GM19455 (cell line): ENCODE results near the gene IL10RB.
"Not testable (repeated sequence)": the region's sequence is repeated elsewhere in the genome, so short reads cannot be mapped to it uniquely, and the experiment has no call there.

Experiments
- ATAC-seq: cut with Tn5 transposase; IDR thresholded peaks from one replicate; pipeline ENCODE4 v1.9.1; 2021; ENCODE audit not compliant: unreplicated experiment

Gene IL10RB

DNA sequence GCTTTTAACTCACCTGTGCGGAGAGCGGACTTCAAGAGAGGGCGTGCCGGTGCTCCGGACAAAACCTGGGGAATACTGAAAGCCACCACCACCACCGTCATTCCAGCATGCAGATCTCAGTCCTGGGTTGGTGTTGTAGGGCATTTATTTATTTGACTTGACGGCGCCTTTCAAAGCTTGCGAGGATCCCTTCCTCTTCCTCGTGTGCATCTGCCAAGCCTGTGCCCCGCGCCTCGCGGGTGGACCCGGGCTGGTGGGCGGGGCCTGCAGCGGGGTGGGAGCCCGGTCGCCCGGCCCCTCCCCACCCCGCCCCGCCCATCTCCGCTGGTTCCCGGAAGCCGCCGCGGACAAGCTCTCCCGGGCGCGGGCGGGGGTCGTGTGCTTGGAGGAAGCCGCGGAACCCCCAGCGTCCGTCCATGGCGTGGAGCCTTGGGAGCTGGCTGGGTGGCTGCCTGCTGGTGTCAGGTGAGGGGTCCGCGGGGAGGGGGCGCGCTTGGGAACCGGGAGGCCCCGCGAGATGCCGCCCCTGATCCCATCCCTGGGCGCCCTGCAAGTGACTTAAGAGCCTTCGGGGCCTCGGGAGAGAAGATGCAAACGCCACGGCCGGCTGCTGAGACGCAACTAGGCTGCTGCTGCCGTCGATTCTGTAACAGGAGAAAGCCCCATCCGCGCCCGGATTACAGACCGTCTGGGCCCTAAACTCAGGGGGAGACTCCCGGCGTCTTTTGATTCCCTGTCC lies at the start of gene IL10RB:
TSS of gene IL10RB (plus strand) at position 318 of the 739 bp plus-strand sequence. CDS start at position 417, 99 bp downstream.
- peak; percentile 43 for ATAC-seq

DNA sequence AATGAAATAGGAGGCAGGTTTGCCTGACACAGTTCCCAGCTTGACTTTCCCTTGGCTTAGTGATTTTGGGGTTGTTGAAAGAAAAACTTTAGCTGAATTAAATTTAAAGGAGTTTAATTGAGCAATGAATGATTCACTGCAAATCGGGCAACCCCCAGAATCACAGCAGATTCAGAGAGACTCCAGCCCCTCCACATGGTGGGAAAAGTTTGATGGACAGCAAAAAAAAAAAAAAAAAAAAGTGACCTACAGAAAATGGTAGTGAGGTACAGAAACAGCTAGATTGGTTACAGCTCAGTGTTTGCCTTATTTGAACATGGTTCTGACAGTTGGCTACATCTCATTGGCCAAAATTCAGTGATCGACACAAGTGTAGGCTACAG lies 49.0 kb upstream of the IL10RB start:
- no peak for ATAC-seq

DNA sequence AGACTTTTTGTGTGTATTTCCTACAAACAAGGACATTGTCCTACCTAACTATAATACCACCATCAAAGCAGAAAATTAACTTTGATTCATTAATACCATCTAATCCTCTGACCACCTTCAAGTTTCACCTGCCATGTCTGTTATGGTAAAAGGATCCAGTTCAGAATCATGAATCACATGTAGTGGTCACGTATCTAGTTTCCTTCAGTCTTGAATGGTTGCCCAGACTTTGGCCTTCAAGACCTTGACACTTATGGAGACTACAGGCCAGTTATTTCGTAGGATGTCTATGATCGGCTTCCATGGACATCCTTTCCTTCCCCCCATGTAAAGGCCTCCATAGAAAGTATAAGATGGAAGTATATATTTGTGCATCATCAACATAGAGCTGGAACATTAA lies 46.9 kb upstream of the IL10RB start:
- ATAC-seq: no peak

DNA sequence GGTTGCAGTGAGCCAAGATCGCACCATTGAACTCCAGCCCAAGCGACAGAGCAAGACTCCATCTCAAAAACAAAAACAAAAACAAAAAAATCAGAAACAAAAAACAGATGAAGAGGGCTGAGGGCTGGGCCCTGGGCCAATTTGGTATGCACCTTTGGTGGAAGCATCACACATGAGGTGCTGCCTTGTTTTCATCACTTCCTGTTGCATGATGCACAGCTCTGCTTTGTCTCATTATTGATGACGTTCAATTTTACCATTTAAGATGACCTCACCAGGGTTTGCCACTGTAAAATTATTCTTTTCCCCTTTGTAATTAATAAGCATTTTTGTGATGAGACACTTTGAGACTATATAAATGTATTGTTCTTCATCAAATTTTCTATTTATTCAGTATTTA lies 46.2 kb upstream of the IL10RB start:
- ATAC-seq: no peak

DNA sequence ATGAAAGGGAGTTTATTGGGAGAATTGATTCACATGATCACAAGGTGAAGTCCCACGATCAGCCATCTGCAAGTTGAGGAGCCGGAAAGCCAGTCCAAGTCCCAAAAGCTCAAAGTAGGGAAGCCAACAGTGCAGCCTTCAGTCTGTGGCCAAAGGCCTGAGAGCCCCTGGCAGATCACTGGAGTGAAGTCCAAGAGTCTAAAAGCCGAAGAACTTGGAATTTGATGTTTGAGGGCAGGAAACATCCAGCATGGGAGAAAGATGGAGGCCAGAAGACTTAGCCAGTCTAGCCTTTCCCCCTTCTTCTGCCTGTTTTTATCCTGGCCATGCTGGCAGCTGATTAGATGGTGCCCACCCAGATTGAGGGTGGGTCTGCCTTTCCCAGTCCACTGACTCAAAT lies 40.8 kb upstream of the IL10RB start:
- ATAC-seq: not testable (repeated sequence)

DNA sequence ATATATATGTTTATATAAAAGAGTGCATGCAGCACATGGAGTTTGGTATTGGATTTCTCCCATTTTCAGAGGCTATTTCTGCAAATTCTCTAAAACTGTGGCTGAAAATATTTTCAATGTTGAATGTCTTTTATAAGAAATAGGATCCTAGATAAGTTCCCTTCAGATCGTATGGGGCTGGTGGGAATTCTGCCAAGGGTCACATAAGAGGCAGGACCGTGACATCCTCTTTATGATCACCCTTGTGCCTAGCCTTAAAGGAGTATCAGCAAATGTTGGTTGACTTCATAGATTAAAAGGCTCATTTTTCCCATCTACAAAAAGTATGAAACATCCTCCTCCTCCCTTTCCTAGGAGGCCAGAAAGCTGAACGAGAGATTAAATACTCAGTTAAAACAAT lies 37.7 kb upstream of the IL10RB start:
- no peak for ATAC-seq

DNA sequence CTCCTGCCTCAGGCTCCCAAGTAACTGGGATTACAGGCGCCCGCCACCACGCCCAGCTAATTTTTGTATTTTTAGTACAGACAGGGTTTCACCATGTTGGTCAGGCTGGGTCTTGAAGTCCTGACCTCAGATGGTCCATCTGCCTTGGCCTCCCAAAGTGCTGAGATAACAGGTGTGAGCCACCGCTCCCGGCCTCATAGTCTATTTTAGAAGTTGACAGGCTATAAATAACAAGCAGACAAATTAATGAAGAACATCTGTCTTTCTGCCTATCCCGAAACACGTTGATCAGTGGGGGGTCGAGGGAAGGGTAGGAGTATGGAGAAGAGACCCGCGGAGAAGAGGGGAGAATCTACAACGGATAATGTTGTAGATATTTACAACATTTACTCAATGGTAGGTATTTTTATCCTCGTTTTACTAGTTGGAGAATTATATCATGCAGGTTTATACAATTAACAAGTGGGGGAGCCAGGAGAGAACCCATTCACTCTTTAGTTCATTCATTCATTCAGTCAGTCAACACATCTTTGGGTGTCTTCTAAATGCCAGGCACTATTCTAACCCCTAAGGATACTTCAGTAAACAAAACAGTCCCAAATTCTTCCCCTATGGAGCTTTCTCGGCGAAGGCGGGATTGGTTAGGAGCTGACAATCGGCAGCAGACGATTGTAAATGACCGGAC lies 36.9 kb upstream of the IL10RB start:
- ATAC-seq: peak; percentile 10

DNA sequence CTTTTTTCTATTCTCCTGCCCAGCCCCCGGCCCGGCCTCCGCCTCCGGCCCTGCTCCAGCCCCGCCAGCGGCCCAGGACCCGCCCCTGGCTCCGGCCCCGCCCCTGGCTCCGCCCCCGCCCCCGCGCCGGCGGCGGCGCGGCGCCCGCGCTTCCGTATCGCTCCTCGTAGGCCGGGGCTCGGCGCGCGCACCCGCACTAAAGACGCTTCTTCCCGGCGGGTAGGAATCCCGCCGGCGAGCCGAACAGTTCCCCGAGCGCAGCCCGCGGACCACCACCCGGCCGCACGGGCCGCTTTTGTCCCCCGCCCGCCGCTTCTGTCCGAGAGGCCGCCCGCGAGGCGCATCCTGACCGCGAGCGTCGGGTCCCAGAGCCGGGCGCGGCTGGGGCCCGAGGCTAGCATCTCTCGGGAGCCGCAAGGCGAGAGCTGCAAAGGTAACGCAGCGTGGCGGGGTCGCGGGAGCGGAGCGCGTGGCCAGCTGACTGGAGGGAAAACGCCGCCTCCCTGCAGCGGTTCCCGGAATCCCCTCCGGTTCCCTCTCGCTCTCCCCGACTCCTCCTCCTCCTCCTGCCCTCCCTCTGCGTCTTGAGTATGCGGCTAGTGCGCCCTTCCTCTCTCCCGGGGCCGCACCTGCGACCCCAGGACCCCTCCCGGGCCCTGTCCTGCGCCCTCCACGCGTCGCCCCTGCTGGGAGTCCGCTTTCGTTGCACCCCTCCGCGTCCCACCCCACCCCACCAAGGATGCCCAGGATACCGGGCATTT lies 36.2 kb upstream of the IL10RB start, which contains the start of gene IFNAR2:
TSS of gene IFNAR2 (plus strand) at position 155 of the 761 bp plus-strand sequence. CDS start 11,985 bp downstream, outside the sequence.
- peak; percentile 79 for ATAC-seq

DNA sequence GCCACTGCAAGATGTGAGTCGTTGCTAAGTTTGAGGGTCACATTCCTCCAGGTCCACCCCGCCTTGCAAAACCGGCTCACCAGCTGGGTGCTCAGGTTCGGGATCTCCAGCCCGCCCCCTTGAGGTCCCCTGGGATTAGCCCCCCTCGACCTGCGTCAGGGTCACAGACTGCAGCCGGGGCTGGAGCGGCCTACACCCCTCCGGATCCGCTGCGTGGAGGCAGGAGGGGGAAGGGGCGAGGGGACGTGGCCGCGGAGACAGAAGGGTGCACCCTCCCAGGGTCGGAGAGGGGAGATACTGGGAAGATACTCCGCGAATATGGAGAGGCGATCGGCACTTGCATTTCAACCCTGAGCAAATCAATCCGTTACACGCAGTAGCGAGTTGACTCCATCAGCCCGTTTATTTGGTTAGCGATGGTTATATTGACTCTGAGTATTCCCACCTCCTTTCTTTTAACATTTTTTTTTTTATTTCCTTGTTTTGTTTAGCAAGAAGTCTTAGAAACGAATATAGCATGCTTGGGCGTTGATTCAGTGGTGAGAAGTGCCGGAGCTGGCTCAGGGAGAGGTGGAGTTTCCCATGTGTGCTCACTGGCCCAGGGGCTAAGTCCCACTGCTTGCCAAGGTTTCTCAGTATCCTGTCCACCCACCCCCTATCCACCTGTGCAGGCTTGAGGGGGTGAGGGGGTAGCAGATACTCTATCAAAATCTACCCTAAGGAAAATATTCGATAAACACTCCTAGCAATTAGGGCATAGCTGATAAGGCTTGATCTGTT lies 35.4 kb upstream of the IL10RB start:
- ATAC-seq: peak; percentile 28

DNA sequence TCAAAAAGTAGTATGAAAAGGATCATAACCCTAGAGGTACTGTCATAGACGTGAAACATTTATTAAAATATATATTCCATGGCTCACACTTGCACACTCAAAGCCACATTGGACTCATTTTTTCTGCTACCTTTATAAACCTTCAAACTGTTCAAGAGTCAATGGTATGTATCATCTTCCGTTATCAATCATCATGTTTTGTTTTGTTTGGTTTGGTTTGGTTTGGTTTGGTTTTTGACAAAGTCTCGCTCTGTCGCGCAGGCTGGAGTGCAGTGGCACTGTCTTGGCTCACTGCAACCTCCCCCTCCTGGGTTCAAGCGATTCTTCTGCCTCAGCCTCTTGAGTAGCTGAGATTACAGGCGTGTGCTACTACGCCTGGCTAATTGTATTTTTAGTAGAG lies 34.6 kb upstream of the IL10RB start:
- ATAC-seq: no peak

DNA sequence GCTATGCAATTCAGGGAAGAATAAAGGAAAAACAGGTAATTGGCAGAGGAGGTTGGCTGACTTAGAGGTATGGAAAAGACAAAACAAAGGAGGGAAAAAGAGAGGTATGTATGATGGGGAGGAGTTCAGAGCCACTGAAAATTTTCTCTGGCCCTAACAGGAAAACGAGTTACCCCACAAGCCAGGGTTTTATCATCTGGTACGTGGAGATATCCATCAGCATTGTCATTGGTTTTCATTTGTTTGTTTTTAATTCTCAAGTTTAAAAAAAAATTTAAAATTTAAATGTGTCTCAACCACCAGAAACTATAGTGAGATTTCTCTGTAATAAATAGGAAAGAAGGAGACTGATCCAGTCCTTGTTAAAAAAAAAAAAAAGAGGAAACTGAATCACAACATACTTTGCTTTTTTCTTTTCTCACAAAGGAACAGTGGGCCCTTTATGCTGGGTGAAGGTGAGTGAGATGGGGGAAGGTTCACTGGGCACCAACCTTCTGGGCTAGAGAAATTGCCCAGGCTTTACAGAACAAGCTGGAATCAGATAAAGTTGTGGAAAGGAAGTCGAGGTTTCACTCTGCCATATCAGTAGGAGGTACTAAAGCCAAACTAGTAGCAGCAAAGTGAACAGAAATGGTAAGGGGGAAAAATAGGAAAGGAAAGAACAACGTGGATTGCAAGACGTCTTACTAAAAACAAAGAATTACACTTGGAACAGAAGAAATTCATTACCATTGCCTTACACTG lies 33.7 kb upstream of the IL10RB start:
- no peak for ATAC-seq

DNA sequence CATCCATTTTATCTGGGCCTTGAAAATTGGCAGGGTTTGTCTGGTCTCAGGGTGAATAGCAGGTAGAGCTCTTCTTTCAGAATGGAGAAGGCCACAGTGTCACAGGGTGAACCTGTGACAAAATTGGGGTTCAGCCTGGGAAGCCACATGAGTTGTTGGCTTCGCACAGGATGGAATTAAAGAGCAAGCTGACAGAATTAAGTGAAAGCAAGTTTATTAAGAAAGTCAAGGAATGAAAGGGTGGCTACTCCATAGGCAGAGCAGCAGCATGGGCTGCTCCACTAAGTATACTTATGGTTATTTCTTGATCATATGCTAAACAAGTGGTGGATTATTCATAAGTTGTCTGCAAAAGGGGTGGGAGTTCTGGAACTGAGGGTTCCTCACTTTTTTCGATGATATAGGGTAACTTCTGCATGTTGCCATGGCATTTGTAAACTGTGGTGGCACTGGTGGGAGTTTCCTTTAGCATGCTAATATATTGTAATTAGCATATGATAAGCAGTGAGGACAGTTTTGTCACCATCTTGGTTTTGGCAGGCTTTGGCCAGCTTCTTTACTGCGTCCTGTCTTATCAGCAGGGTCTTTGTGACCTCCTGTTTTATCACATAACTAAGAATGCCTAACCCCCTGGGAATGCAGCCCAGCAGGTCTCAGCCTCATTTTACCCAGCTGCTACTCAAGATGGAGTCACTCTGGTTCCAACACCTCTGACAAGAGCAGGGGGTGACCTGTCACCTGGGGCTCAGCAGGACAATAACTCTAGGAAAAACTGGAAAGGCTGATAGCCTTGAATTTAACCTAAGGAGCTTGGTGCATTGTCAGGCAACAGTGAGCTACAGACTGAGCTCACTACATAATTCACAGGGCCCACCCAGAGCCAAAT lies 31.3 kb upstream of the IL10RB start:
- no peak for ATAC-seq

DNA sequence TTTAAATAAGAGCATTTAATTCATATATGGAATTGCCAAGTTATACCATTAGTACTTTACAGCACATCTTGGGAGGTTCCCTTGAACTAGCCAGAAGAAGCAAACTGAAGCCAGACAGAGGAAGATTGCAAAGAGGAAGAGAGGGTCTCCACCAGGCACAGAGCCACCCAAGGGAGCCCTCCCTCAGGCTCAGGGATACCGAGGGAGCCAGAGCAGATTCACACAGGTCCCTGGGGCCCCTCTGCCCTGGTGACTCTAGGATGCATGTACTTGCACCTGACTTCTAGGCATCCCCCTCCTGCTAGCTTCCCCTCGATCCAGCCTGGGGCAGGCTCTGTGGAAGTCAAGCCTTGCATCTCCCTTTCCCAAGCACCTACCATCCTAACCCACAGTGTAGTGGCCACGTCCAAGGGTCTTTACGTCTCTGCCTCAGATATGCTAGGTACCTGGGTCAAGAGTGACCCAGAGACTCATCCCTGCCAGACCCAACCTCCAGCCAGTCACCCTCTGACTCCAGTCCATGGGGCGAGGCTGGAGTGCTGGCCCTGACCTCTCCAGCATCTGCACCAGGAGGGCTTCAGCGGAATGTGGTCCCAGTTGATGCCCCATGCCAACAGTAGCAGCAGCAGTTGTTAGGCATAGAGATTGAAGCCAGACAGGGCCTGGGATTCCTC lies 30.0 kb upstream of the IL10RB start:
- no peak for ATAC-seq

DNA sequence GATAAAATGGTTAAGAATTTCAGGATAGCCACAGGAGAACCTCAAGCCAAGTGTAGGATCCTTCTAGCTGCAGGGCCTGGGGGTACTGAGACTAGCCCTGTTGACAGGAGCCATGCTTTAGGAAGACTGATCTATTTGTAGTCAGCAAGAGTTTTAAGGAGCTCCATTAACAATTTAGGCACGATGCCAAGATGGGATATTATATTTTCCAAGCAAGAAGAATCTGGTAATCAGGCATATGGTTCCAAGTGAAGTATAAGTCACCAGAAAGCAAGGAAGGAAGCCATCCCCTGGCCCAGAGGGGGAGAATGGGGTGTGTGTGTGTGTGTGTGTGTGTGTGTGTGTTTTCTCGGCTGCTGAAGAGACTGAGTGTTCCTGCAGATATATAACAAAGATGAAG lies 29.4 kb upstream of the IL10RB start:
- no peak for ATAC-seq

DNA sequence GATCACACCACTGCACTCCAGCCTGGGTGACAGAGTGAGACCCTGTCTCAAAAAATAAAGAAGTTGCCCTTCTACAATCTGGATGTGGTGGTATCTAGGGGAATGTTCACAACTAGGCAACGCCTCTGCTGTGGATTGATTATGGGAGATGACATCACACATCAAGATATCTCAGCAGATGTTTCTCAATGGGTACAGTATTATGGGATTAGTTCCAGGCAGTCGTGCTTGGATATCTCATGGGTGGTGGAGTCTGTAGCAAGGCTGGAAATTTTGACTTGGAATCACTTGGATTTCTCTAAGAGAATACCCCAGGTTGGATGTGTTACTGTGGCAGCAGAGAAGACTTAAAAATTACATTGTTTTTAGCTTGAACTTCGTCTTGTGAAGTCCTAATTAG lies 28.7 kb upstream of the IL10RB start:
- no peak for ATAC-seq

DNA sequence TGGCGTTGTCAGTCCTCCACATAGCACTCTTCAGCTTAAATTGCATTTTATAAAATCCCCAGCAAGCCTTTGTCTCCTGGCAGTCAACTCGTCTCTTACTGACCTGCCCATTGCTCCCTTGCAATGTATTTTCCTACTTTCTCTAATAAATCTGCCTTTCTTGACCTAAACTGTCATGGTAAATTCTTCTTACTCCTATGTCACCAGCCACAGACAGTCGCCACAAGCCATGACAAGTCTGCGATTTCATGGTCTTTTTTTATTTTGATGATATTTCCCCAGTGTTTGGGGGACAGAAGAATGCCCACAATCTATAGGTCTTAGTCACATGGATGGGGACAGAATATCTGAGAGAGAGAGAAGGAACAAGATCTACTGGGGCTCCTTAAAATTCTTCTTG lies 28.0 kb upstream of the IL10RB start:
- ATAC-seq: no peak

DNA sequence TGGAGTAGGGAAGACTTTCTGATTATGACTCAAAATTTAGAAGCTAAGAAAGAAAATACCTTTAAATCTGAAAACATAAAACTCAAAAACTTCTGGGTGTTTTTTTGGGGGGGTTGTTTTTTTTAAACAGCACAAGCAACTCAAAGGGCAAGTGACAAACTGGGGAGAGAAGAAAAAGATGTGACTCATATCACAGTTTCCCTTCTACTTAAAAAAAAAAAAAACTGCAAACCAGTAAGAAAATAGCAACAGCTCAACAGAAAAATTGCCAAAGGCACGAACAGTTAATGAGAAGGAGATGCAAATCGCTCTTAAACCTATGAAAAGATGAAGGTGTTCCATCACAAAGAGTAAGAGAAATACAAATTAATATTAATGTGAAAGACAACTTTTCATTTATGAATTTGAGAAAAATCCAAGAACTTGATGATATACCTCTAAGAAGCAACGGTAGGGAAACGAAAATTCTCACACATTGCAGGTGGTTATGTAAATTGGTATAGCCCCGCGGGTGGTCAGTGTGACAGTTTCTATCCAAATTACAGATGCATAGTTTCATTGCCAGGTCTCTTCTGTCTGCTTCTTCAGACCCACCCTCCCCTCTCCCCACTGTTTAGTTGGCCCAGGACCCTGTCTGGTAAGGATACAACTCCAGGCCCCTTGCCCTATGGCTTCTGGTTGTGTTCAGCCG lies 27.5 kb upstream of the IL10RB start:
- ATAC-seq: peak; percentile 76

DNA sequence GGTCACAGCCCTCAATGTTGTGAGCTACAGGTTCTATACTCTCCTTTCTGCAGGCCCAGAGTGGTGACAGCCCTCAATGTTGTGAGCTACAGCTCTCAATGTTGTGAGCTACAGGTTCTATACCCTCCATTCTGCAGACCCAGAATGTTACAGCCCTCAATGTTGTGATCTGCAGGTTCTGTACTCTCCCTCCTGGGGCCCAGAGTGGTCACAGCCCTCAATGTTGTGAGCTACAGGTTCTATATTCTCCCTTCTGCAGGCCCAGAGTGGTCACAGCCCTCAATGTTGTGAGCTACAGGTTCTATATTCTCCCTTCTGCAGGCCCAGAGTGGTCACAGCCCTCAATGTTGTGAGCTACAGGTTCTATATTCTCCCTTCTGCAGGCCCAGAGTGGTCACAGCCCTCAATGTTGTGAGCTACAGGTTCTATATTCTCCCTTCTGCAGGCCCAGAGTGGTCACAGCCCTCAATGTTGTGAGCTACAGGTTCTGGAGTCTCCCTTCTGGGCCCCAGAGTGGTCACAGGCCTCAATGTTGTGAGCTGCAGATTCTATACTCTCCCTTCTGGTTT lies 26.5 kb upstream of the IL10RB start:
- not testable (repeated sequence) for ATAC-seq
